Stomach (tissue), 4 donors: ENCODE measurements around the gene PITPNC1.

ENCODE experiments used
- EP300 ChIP-seq: sonication (generic); formaldehyde crosslinking; IDR thresholded peaks from one replicate; pipeline ENCODE4 v1.6.1; 2017; ENCODE audit warnings: antibody characterized with exemption
- POLR2A ChIP-seq, 4 donors: fragments of 450-650 bp; IDR thresholded peaks; one replicate each; pipeline ENCODE4 v1.6.1; 2016; ENCODE audit warnings: antibody characterized with exemption in 4 of 4, control low read depth in 2 of 4, mild to moderate bottlenecking in 1 of 4, moderate library complexity in 1 of 4
- POLR2AphosphoS5 ChIP-seq, 3 donors: sonication (generic); formaldehyde crosslinking; IDR thresholded peaks; one replicate each; pipeline ENCODE4 v1.6.1; 2016; ENCODE audit warnings: antibody characterized with exemption in 3 of 3
- TF ChIP-seq, protein P1 (sequence below), 7 experiments: fragments of 450-650 bp in 4 of 7; fragments of 200-600 bp in 3 of 7; sonication (generic) in 3 of 7; IDR thresholded peaks; one replicate each; pipeline ENCODE4 v1.5.1; 2016 to 2019; ENCODE audit warnings: antibody characterized with exemption in 7 of 7, control low read depth in 2 of 7, mild to moderate bottlenecking in 1 of 7

DNA sequence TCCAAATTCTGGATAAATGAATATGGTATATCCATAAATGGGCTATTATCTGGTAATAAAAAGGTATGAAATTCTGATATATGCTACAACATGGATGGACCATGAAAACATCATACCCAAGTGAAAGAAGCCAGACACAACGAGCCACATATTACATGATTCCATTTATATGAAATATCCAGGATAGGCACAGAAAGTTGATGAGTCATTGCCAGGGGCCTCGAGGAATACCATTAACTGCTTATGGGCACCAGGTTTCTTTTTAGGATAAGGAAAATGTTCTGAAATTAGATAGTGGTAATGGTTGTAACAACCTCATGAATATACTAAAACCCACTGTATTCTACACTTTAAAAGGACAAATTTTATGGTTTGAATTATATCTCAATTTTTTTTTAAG is 123.2 kb downstream of the PITPNC1 start:
- TF ChIP-seq POLR2A (IDR thresholded peaks at IDR 0.05) = no peak
- TF ChIP-seq, protein P1, sequence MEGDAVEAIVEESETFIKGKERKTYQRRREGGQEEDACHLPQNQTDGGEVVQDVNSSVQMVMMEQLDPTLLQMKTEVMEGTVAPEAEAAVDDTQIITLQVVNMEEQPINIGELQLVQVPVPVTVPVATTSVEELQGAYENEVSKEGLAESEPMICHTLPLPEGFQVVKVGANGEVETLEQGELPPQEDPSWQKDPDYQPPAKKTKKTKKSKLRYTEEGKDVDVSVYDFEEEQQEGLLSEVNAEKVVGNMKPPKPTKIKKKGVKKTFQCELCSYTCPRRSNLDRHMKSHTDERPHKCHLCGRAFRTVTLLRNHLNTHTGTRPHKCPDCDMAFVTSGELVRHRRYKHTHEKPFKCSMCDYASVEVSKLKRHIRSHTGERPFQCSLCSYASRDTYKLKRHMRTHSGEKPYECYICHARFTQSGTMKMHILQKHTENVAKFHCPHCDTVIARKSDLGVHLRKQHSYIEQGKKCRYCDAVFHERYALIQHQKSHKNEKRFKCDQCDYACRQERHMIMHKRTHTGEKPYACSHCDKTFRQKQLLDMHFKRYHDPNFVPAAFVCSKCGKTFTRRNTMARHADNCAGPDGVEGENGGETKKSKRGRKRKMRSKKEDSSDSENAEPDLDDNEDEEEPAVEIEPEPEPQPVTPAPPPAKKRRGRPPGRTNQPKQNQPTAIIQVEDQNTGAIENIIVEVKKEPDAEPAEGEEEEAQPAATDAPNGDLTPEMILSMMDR (IDR thresholded peaks at IDR 0.05) = no peak
- no peak for TF ChIP-seq POLR2AphosphoS5 (IDR thresholded peaks at IDR 0.05)
- no peak for TF ChIP-seq EP300
